HepG2 (cell line): ENCODE results near the gene DNAJC5. TPM values are rescaled to one million over a fixed set of nuclear protein-coding genes. Genes with fewer than 3 reads are reported as not detected.

ENCODE experiments used
- ATF6 ChIP-seq: sonication (generic); formaldehyde crosslinking; conservative IDR thresholded peaks from 2 replicates; pipeline ENCODE4 v1.4.0; 2020; ENCODE audit warnings: missing genetic modification reagents
- HES4 ChIP-seq: sonication (generic); formaldehyde crosslinking; IDR thresholded peaks from 2 replicates; pipeline ENCODE4 v1.9.0; 2021; ENCODE audit warnings: mild to moderate bottlenecking, missing genetic modification reagents, borderline replicate concordance
- HNRNPLL ChIP-seq: fragments of 200-400 bp; formaldehyde crosslinking; IDR thresholded peaks from 2 replicates; pipeline ENCODE4 v1.6.1; 2017; ENCODE audit warnings: mild to moderate bottlenecking, low read depth, low read length; ENCODE audit not compliant: poor library complexity, severe bottlenecking
- MATR3 ChIP-seq: sonication (generic); formaldehyde crosslinking; IDR thresholded peaks from 2 replicates; pipeline ENCODE4 v1.4.0; 2020; ENCODE audit warnings: missing genetic modification reagents
- MTA3 ChIP-seq: sonication (generic); formaldehyde crosslinking; IDR thresholded peaks from 2 replicates; pipeline ENCODE4 v1.4.0; 2020; ENCODE audit warnings: missing genetic modification reagents
- MXD4 ChIP-seq: IDR thresholded peaks from 2 replicates; pipeline ENCODE4 v1.6.1; 2016; ENCODE audit warnings: mild to moderate bottlenecking, missing biosample characterization, missing genetic modification reagents
- PITX1 ChIP-seq: sonication (generic); formaldehyde crosslinking; IDR thresholded peaks from 2 replicates; pipeline ENCODE4 v1.5.1; 2020; ENCODE audit warnings: mild to moderate bottlenecking, missing genetic modification reagents
- TBX2 ChIP-seq: sonication (generic); formaldehyde crosslinking; IDR thresholded peaks from 2 replicates; pipeline ENCODE4 v1.5.0; 2020; ENCODE audit warnings: missing genetic modification reagents, mild to moderate bottlenecking, borderline replicate concordance
- ZBTB49 ChIP-seq: sonication (generic); formaldehyde crosslinking; IDR thresholded peaks from 2 replicates; pipeline ENCODE4 v1.4.0; 2020; ENCODE audit warnings: missing genetic modification reagents, borderline replicate concordance
- ZKSCAN8 ChIP-seq: IDR thresholded peaks from 2 replicates; pipeline ENCODE4 v1.6.1; 2016; ENCODE audit warnings: borderline replicate concordance, missing genetic modification reagents, missing compliant biosample characterization
- ZNF260 ChIP-seq: sonication (generic); formaldehyde crosslinking; IDR thresholded peaks from 2 replicates; pipeline ENCODE4 v1.4.0; 2020; ENCODE audit warnings: missing genetic modification reagents, low read depth, mild to moderate bottlenecking, borderline replicate concordance
- ZNF609 ChIP-seq: sonication (generic); formaldehyde crosslinking; IDR thresholded peaks from 2 replicates; pipeline ENCODE4 v1.4.0; 2020; ENCODE audit warnings: mild to moderate bottlenecking, missing genetic modification reagents, borderline replicate concordance
- polyA plus RNA-seq, 8 experiments: library from polyadenylated mRNA; depleted of rRNA in 3 of 8; stranded (reverse) in 7 of 8; unstranded in 1 of 8; fragments of >200 nt; fragmentation: Illumina TruSeq in 4 of 8; extraction: Trizol in 4 of 8; gene quantifications; 2 replicates each; pipeline versions ENCODE4 v1.2.1 to v1.2.3, GENCODE V29; 2011 to 2016; ENCODE audit warnings: low read depth in 4 of 8, missing spikeins in 1 of 8, mixed read lengths in 1 of 8; ENCODE audit not compliant: insufficient read depth in 1 of 8
- total RNA-seq, 5 experiments: library from RNA; depleted of rRNA; stranded (reverse); fragments of >200 nt; fragmentation: Illumina TruSeq; extraction: Trizol; gene quantifications; 2 replicates each; pipeline ENCODE4 v1.2.3, GENCODE V29; 2016; ENCODE audit warnings: low read depth in 1 of 5
- TF ChIP-seq, protein P1 (sequence below): sonication (generic); formaldehyde crosslinking; conservative IDR thresholded peaks from 2 replicates; pipeline ENCODE4 v1.8.0; 2022; ENCODE audit warnings: low read depth, missing genetic modification reagents
- TF ChIP-seq, protein P2 (sequence below): sonication (generic); formaldehyde crosslinking; IDR thresholded peaks from 2 replicates; pipeline ENCODE4 v1.8.0; 2022; ENCODE audit warnings: mild to moderate bottlenecking, missing genetic modification reagents; ENCODE audit not compliant: insufficient replicate concordance

Gene DNAJC5
- total and polyA plus RNA-seq, 2 of the 13 experiments (the other 11 are each of a cell fraction or from before 2014, with no cell fraction given): 42.8 to 64.5 TPM

DNA sequence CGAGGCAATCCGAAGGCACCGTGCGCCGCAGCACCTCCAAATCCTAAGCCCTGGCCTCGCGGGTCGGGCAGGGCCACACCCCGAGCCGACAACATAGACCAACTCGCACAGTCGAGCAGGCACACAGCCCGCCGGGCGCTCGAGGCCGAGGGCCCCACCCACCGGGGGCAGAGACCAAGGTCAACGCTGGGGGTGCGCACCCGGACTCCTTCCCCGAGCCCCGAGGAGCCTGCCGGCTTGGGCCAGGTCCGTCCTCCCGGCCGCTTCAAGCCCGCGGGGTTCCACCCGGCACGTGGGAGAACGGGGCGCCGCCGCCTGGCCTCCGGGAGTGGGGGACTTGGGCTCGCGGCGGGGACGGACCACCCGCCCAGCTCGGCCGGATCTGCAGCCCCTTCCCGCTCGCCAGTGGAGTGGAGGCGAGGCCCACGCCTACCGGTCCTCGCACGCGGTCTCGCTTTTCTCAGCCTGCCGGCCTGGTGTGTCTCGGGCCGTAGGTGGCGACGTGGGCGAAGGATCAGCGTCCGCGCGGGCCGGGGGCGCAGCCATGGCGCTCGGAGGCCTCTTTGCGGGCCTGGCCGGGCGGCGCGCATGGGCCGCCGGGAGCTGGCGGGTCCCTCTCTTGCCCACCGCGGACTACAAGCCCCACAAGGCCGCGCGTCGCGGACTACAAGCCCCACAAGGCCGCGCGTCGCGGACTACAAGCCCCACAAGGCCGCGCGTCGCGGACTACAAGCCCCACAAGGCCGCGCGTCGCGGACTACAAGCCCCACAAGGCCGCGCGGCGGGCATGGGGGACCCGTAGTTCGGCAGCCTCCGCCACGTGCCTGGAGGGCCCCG is 61.1 kb downstream of the DNAJC5 start, which contains the start of gene UCKL1 (continued):
- peak; percentile 87 for TF ChIP-seq ZNF609 (CRISPR knock-in tag)
- TF ChIP-seq PITX1 (CRISPR knock-in tag): peak; percentile 86
- 0 out of 2 replicates have a peak, but pooled peaks have one; percentile 69 for TF ChIP-seq MATR3 (CRISPR knock-in tag)
- TF ChIP-seq HES4 (CRISPR knock-in tag): peak; percentile 94
- TF ChIP-seq TBX2 (CRISPR knock-in tag): peak; percentile 98
- peak; percentile 60 for TF ChIP-seq HNRNPLL
- peak; percentile 82 for TF ChIP-seq ZKSCAN8
- peak; percentile 77 for TF ChIP-seq ATF6
- TF ChIP-seq, protein P1, sequence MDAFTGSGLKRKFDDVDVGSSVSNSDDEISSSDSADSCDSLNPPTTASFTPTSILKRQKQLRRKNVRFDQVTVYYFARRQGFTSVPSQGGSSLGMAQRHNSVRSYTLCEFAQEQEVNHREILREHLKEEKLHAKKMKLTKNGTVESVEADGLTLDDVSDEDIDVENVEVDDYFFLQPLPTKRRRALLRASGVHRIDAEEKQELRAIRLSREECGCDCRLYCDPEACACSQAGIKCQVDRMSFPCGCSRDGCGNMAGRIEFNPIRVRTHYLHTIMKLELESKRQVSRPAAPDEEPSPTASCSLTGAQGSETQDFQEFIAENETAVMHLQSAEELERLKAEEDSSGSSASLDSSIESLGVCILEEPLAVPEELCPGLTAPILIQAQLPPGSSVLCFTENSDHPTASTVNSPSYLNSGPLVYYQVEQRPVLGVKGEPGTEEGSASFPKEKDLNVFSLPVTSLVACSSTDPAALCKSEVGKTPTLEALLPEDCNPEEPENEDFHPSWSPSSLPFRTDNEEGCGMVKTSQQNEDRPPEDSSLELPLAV (CRISPR knock-in tag): peak; percentile 53; the same call in 1 of the 2 replicates
- peak; percentile 97 for TF ChIP-seq MXD4
- TF ChIP-seq ZNF260 (CRISPR knock-in tag): peak; percentile 97; the same call in 1 of the 2 replicates
- peak; percentile 53 for TF ChIP-seq ZBTB49 (CRISPR knock-in tag)
- no peak; the same call in 1 of the 2 replicates for TF ChIP-seq MTA3 (CRISPR knock-in tag)
- TF ChIP-seq, protein P2, sequence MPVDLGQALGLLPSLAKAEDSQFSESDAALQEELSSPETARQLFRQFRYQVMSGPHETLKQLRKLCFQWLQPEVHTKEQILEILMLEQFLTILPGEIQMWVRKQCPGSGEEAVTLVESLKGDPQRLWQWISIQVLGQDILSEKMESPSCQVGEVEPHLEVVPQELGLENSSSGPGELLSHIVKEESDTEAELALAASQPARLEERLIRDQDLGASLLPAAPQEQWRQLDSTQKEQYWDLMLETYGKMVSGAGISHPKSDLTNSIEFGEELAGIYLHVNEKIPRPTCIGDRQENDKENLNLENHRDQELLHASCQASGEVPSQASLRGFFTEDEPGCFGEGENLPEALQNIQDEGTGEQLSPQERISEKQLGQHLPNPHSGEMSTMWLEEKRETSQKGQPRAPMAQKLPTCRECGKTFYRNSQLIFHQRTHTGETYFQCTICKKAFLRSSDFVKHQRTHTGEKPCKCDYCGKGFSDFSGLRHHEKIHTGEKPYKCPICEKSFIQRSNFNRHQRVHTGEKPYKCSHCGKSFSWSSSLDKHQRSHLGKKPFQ: peak; percentile 90
